Measurements from ENCODE around the gene MS4A18.

DNA sequence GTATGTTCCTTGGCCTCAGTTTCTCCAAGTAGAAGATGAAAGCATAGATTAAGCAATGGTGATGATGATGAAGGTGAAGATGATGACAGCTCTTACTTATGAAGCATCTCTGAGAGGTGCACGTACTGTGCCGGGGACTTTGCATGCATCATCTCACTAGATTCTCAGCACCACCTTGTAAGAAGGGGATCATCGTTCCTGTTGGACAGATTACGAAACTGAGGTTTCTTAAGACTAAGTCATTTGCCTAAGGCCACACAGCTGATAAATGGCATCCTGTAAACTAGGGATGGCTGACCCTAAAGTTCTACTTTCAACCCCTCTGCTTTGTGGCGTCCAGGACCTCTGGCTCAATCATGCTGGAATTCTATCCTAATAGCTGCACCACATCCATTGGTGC is 40.8 kb downstream of the MS4A18 start:
- TF ChIP-seq, protein P1, sequence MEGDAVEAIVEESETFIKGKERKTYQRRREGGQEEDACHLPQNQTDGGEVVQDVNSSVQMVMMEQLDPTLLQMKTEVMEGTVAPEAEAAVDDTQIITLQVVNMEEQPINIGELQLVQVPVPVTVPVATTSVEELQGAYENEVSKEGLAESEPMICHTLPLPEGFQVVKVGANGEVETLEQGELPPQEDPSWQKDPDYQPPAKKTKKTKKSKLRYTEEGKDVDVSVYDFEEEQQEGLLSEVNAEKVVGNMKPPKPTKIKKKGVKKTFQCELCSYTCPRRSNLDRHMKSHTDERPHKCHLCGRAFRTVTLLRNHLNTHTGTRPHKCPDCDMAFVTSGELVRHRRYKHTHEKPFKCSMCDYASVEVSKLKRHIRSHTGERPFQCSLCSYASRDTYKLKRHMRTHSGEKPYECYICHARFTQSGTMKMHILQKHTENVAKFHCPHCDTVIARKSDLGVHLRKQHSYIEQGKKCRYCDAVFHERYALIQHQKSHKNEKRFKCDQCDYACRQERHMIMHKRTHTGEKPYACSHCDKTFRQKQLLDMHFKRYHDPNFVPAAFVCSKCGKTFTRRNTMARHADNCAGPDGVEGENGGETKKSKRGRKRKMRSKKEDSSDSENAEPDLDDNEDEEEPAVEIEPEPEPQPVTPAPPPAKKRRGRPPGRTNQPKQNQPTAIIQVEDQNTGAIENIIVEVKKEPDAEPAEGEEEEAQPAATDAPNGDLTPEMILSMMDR (IDR thresholded peaks at IDR 0.05) = no peak
- TF ChIP-seq ZFX (IDR thresholded peaks at IDR 0.05; ENCODE audit: borderline replicate concordance) = no peak
